CD14-positive monocyte (primary cell): ENCODE data around the gene SATB1. TPM values are rescaled to one million over a fixed set of nuclear protein-coding genes. Genes with fewer than 3 reads are reported as not detected.

Experiments
- DNase-seq, 3 donors: peaks; one replicate each; pipeline ENCODE4 v3.0.0-alpha.2; 2011 to 2022
- H2AFZ ChIP-seq: 2 replicates; pipeline ENCODE4 v1.6.0; 2012; ENCODE audit warnings: mild to moderate bottlenecking, low read depth, low read length, inconsistent platforms; ENCODE audit not compliant: insufficient read depth, poor library complexity, severe bottlenecking
- H3K27ac ChIP-seq, 2 donors: 1 replicate in 1 of 2; 2 replicates in 1 of 2; pipeline ENCODE4 v1.5.1; 2012 to 2013; ENCODE audit warnings: low read length in 2 of 2, control low read depth in 1 of 2, inconsistent platforms in 1 of 2, low read depth in 1 of 2, mild to moderate bottlenecking in 1 of 2
- H3K27me3 ChIP-seq, 2 donors: one replicate each; pipeline versions ENCODE4 v1.6.0 to v1.6.1; 2011 to 2013; ENCODE audit warnings: low read length in 2 of 2; ENCODE audit not compliant: control insufficient read depth in 2 of 2, insufficient read depth in 2 of 2
- H3K36me3 ChIP-seq, 2 donors: replicated peaks in 1 of 2; 1 replicate in 1 of 2; 2 replicates in 1 of 2; pipeline versions ENCODE4 v1.5.1 to v1.6.1; 2012 to 2013; ENCODE audit warnings: low read length in 2 of 2, control low read depth in 1 of 2, inconsistent platforms in 1 of 2, mild to moderate bottlenecking in 1 of 2; ENCODE audit not compliant: insufficient read depth in 2 of 2, control insufficient read depth in 1 of 2
- H3K4me1 ChIP-seq, 2 donors: 1 replicate in 1 of 2; 2 replicates in 1 of 2; pipeline versions ENCODE4 v1.5.1 to v1.6.1; 2012 to 2013; ENCODE audit warnings: low read length in 2 of 2, control low read depth in 1 of 2, inconsistent platforms in 1 of 2, mild to moderate bottlenecking in 1 of 2, moderate library complexity in 1 of 2; ENCODE audit not compliant: insufficient read depth in 2 of 2, control insufficient read depth in 1 of 2
- H3K4me2 ChIP-seq: replicated peaks from 2 replicates; pipeline ENCODE3; 2012; ENCODE audit warnings: low read length, moderate library complexity, mild to moderate bottlenecking; ENCODE audit not compliant: poor library complexity, severe bottlenecking; ENCODE audit errors: extremely low read depth
- H3K4me3 ChIP-seq, 3 experiments: fragments of 200-600 bp in 1 of 3; sonication (generic) in 1 of 3; replicated peaks in 1 of 3; 1 replicate in 2 of 3; 2 replicates in 1 of 3; pipeline ENCODE4 v1.5.1; 2011 to 2013; ENCODE audit warnings: low read length in 3 of 3, mild to moderate bottlenecking in 3 of 3, control low read depth in 2 of 3, low read depth in 2 of 3, inconsistent platforms in 1 of 3, moderate library complexity in 1 of 3
- H3K79me2 ChIP-seq: 2 replicates; pipeline ENCODE4 v1.6.0; 2012; ENCODE audit warnings: mild to moderate bottlenecking, control low read depth, inconsistent platforms, low read length, moderate library complexity; ENCODE audit not compliant: insufficient read depth
- H3K9ac ChIP-seq: 2 replicates; pipeline ENCODE4 v1.6.0; 2017; ENCODE audit warnings: low read length, mild to moderate bottlenecking; ENCODE audit not compliant: insufficient read depth, poor library complexity, severe bottlenecking
- H3K9me3 ChIP-seq, 2 donors: replicated peaks in 1 of 2; 1 replicate in 1 of 2; 2 replicates in 1 of 2; pipeline versions ENCODE4 v1.5.1 to v1.6.1; 2012 to 2013; ENCODE audit warnings: low read length in 2 of 2, control low read depth in 1 of 2; ENCODE audit not compliant: control insufficient read depth in 1 of 2, insufficient read depth in 1 of 2
- H4K20me1 ChIP-seq: 2 replicates; pipeline ENCODE4 v1.6.0; 2012; ENCODE audit warnings: mild to moderate bottlenecking, low read length, control low read depth, moderate library complexity; ENCODE audit not compliant: insufficient read depth
- H3K27ac Mint-ChIP-seq, 7 donors: one replicate each; pipeline ENCODE4 v1.8.0; 2020; ENCODE audit warnings: mild to moderate bottlenecking in 7 of 7, mixed read lengths in 7 of 7, moderate library complexity in 6 of 7, inconsistent platforms in 2 of 7
- H3K27me3 Mint-ChIP-seq, 3 donors: one replicate each; pipeline ENCODE4 v1.8.0; 2021 to 2022; ENCODE audit warnings: low read depth in 3 of 3, mild to moderate bottlenecking in 3 of 3, mixed read lengths in 3 of 3, moderate library complexity in 3 of 3, inconsistent platforms in 1 of 3
- H3K36me3 Mint-ChIP-seq, 2 donors: one replicate each; pipeline ENCODE4 v1.8.0; 2020; ENCODE audit warnings: mixed read lengths in 2 of 2, inconsistent platforms in 1 of 2, mild to moderate bottlenecking in 1 of 2
- H3K4me1 Mint-ChIP-seq: one replicate; pipeline ENCODE4 v1.8.0; 2020; ENCODE audit warnings: mild to moderate bottlenecking, mixed read lengths
- H3K4me3 Mint-ChIP-seq, 2 donors: one replicate each; pipeline ENCODE4 v1.8.0; 2020; ENCODE audit warnings: mild to moderate bottlenecking in 2 of 2, mixed read lengths in 2 of 2, moderate library complexity in 1 of 2
- H3K9me3 Mint-ChIP-seq, 7 donors: one replicate each; pipeline ENCODE4 v1.8.0; 2020 to 2022; ENCODE audit warnings: mixed read lengths in 7 of 7, mild to moderate bottlenecking in 6 of 7, moderate library complexity in 6 of 7, inconsistent platforms in 2 of 7
- WGBS: methylation state at CpG from one replicate; pipeline ENCODE4 v1.1.5; 2013; ENCODE audit warnings: missing lambda C conversion rate; ENCODE audit not compliant: insufficient coverage; 5-methylcytosine and 5-hydroxymethylcytosine counted together
- intact Hi-C, 2 donors: fragments of 100-400 bp; cut with micrococcal nuclease; formaldehyde crosslinking; loops; one replicate each; pipeline versions ENCODE4 v1.15.0 to v1.15.1; 2023
- polyA plus RNA-seq, 3 donors: library from polyadenylated mRNA; depleted of rRNA in 1 of 3; unstranded in 2 of 3; stranded (reverse) in 1 of 3; fragments of 300-500 nt in 2 of 3; fragments of >200 nt in 1 of 3; fragmentation: Illumina TruSeq in 2 of 3; gene quantifications; 1 replicate in 2 of 3; 2 replicates in 1 of 3; pipeline ENCODE4 v1.2.3, GENCODE V29; 2012 to 2021
- TF ChIP-seq, protein P1 (sequence below): fragments of 200-600 bp; IDR thresholded peaks from one replicate; pipeline ENCODE4 v1.8.0; 2022; ENCODE audit warnings: antibody characterized with exemption, mild to moderate bottlenecking

SATB1 gene
- polyA plus RNA-seq, 3 donors: 4.3 to 35.3 (median 6.9) TPM

DNA sequence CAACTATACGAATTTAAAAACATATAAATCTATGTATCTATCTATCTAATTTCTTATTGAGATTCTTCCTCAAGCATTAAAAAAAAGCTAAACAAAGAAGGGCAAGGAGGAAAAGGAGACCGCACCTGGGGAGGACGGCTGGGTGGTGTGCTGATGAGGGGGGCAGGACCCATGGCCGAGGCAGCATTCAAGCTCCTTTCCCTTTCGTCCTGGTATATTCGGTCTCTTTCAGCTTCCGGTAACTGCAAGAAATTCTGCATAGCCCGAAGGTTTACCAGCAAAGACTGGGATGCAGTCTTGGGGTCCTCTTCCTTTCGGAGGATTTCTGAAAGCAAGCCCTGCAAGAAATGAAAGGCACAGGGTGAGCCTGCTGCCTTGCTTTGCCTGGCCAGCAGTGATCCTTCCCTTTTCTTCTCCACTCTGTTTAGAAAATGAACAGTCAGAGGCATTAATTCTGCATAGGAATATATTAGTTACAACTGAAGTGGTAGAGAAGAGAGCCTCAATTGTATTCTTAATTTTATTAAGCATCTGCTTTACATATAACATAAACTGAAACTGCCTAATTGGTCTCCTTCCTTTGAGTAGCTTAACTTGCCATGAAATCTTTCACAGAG, 38.8 kb downstream of the SATB1 start:
- peaks cover 0 to 1% (median 0%) of the 10 kb centered on the region in 7 donors for H3K9me3 Mint-ChIP-seq
- DNase-seq: no peak
- peaks cover 24 to 28% of the 10 kb centered on the region in 2 donors for H3K36me3 Mint-ChIP-seq
- Histone ChIP-seq H3K79me2 (no peaks in the 10 kb centered on the region), H3K4me1 (no peaks in the 10 kb centered on the region), H3K9me3 (no peaks in the 10 kb centered on the region), H2AFZ (no peak overlapping the region), H3K27ac (no peak overlapping the region), H4K20me1 (no peaks in the 10 kb centered on the region), H3K4me3 (no peak overlapping the region), H3K9ac (no peak overlapping the region), H3K27me3 (no peaks in the 10 kb centered on the region), H3K4me2 (no peak overlapping the region), H3K36me3 (peaks cover 25 to 58% of the 10 kb centered on the region in 2 donors)
- no peaks in the 10 kb centered on the region for H3K4me1 Mint-ChIP-seq
- intact Hi-C loops: loop anchor here in 1 of 2 donors (10.0 kb wide), 1 partner anchor 492 kb away; no protein-coding TSS in a partner anchor
- H3K27ac Mint-ChIP-seq: no peak overlapping the region
- WGBS: 99% methylated on average over 7 of the region's 9 CpGs
- H3K4me3 Mint-ChIP-seq: no peak overlapping the region
- H3K27me3 Mint-ChIP-seq: no peaks in the 10 kb centered on the region
- TF ChIP-seq, protein P1, sequence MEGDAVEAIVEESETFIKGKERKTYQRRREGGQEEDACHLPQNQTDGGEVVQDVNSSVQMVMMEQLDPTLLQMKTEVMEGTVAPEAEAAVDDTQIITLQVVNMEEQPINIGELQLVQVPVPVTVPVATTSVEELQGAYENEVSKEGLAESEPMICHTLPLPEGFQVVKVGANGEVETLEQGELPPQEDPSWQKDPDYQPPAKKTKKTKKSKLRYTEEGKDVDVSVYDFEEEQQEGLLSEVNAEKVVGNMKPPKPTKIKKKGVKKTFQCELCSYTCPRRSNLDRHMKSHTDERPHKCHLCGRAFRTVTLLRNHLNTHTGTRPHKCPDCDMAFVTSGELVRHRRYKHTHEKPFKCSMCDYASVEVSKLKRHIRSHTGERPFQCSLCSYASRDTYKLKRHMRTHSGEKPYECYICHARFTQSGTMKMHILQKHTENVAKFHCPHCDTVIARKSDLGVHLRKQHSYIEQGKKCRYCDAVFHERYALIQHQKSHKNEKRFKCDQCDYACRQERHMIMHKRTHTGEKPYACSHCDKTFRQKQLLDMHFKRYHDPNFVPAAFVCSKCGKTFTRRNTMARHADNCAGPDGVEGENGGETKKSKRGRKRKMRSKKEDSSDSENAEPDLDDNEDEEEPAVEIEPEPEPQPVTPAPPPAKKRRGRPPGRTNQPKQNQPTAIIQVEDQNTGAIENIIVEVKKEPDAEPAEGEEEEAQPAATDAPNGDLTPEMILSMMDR: no peak

- Mint-ChIP-seq H3K9me3 (peaks cover 0 to 1% (median 0%) of the 10 kb centered on the region in 7 donors), H3K4me3 (no peak overlapping the region), H3K4me1 (no peaks in the 10 kb centered on the region), H3K27me3 (no peaks in the 10 kb centered on the region), H3K27ac (no peak overlapping the region), H3K36me3 (peaks cover 26 to 28% of the 10 kb centered on the region in 2 donors)
- H3K9ac ChIP-seq: no peak overlapping the region
- no peak overlapping the region for H3K4me2 ChIP-seq
- no peak overlapping the region for H3K27ac ChIP-seq
- H3K79me2 ChIP-seq: no peaks in the 10 kb centered on the region
- no peaks in the 10 kb centered on the region for H3K9me3 ChIP-seq
- H2AFZ ChIP-seq: no peak overlapping the region
- no peaks in the 10 kb centered on the region for H3K4me1 ChIP-seq
- TF ChIP-seq, protein P1: no peak
- WGBS: no CpG with 5 or more reads among the region's 4 CpGs
- no peak for DNase-seq
- H3K4me3 ChIP-seq: no peak overlapping the region
- intact Hi-C loops: loop anchor here in 1 of 2 donors (10.0 kb wide), 1 partner anchor 491 kb away; no protein-coding TSS in a partner anchor
- peaks cover 25 to 54% of the 10 kb centered on the region in 2 donors for H3K36me3 ChIP-seq
- H3K27me3 ChIP-seq: no peaks in the 10 kb centered on the region
- H4K20me1 ChIP-seq: no peaks in the 10 kb centered on the region
Measured at GRCh38 chr3:18385706-18386105, 39.4 kb downstream of the SATB1 start.
